GM12878 (cell line): ENCODE measurements around the gene AKR1B1. TPM values are rescaled to one million over a fixed set of nuclear protein-coding genes. Genes with fewer than 3 reads are reported as not detected.

ENCODE experiments used
- ATAC-seq: fragments of 200-7000 bp; cut with Tn5 transposase; 3 replicates; pipeline ENCODE4 v1.9.1; 2020; ENCODE audit warnings: mild to moderate bottlenecking, moderate library complexity
- BruUV-seq: library from RNA; stranded (reverse); fragments of 400-500 nt; replicated peaks from 2 replicates; lab custom pipeline; 2021; lab: Mats Ljungman, UMichigan
- CTCF ChIA-PET: fragments of 300-600 bp; sonication (Branson Sonifier 250); formaldehyde crosslinking; extraction: SDS; loops from one replicate; lab custom pipeline; 2021; ENCODE audit warnings: inconsistent platforms; lab: Yijun Ruan, JAX
- POLR2A ChIA-PET: fragments of 350-600 bp; formaldehyde crosslinking; extraction: SDS; loops from one replicate; lab custom pipeline; 2021; ENCODE audit warnings: inconsistent platforms; lab: Charles Lee
- RAD21 ChIA-PET: fragments of 300-600 bp; sonication (Branson Sonifier 250); formaldehyde crosslinking; loops from one replicate; lab custom pipeline; 2023; ENCODE audit warnings: antibody characterized with exemption; ENCODE audit not compliant: unreplicated experiment; lab: Charles Lee
- SMC1A ChIA-PET: fragments of 300-600 bp; sonication (Branson Sonifier 250); formaldehyde crosslinking; loops from one replicate; lab custom pipeline; 2023; ENCODE audit not compliant: unreplicated experiment, uncharacterized antibody; lab: Charles Lee
- DNase-seq: peaks from one replicate; pipeline ENCODE4 v3.0.0-alpha.2; 2011; ENCODE audit warnings: low read depth, low spot score
- FAIRE-seq: peaks from 3 replicates; lab custom pipeline; 2011; peaks lifted over from hg19 to GRCh38; lab: Jason Lieb, UNC
- H2AFZ ChIP-seq: 2 replicates; pipeline ENCODE4 v1.6.0; 2011; ENCODE audit warnings: low read depth, low read length, control low read depth; ENCODE audit not compliant: control insufficient read depth
- H3K27ac ChIP-seq: 2 replicates; pipeline ENCODE4 v1.5.1; 2011; ENCODE audit warnings: control low read depth; ENCODE audit not compliant: control insufficient read depth, insufficient read depth
- H3K27me3 ChIP-seq, 2 experiments: replicated peaks in 1 of 2; 2 replicates each; pipeline versions ENCODE4 v1.6.0 to v1.6.1; 2011; ENCODE audit warnings: low read length in 1 of 2; ENCODE audit not compliant: control insufficient read depth in 2 of 2, insufficient read depth in 2 of 2
- H3K36me3 ChIP-seq, 2 experiments: 2 replicates each; pipeline ENCODE4 v1.5.1; 2011; ENCODE audit warnings: low read length in 1 of 2; ENCODE audit not compliant: control insufficient read depth in 2 of 2, insufficient read depth in 2 of 2
- H3K4me1 ChIP-seq: 2 replicates; pipeline ENCODE4 v1.6.1; 2011; ENCODE audit warnings: mild to moderate bottlenecking, low read length, moderate library complexity, mixed read lengths; ENCODE audit not compliant: control insufficient read depth, insufficient read depth
- H3K4me2 ChIP-seq: 2 replicates; pipeline ENCODE4 v1.6.0; 2011; ENCODE audit warnings: control low read depth; ENCODE audit not compliant: control insufficient read depth, insufficient read depth
- H3K4me3 ChIP-seq: fragments of 200-600 bp; sonication (generic); 2 replicates; pipeline ENCODE4 v1.5.1; 2016
- H3K79me2 ChIP-seq: 2 replicates; pipeline ENCODE4 v1.6.0; 2011; ENCODE audit warnings: low read length; ENCODE audit not compliant: control insufficient read depth, insufficient read depth
- H3K9ac ChIP-seq: 2 replicates; pipeline ENCODE4 v1.8.0; 2011; ENCODE audit warnings: low read length, control low read depth, mixed read lengths; ENCODE audit not compliant: control insufficient read depth, insufficient read depth
- H3K9me3 ChIP-seq: replicated peaks from 3 replicates; pipeline ENCODE4 v1.5.1; 2011; ENCODE audit warnings: mild to moderate bottlenecking, low read length; ENCODE audit not compliant: control insufficient read depth, insufficient read depth
- H4K20me1 ChIP-seq: 2 replicates; pipeline ENCODE4 v1.6.0; 2011; ENCODE audit not compliant: control insufficient read depth, insufficient read depth
- CTCF ChIP-seq, 3 experiments: IDR thresholded peaks in 2 of 3; conservative IDR thresholded peaks in 1 of 3; 2 replicates each; pipeline ENCODE4 v1.5.1; 2011; ENCODE audit warnings: low read depth in 3 of 3, low read length in 3 of 3, mild to moderate bottlenecking in 3 of 3, control low read depth in 2 of 3, moderate library complexity in 2 of 3, inconsistent platforms in 1 of 3, mixed read lengths in 1 of 3; ENCODE audit not compliant: control insufficient read depth in 2 of 3, insufficient read depth in 1 of 3; ENCODE audit errors: extremely low read depth in 1 of 3
- FOXK2 ChIP-seq: fragments of 450-650 bp; IDR thresholded peaks from 2 replicates; pipeline ENCODE4 v1.6.1; 2017; ENCODE audit warnings: mild to moderate bottlenecking, moderate library complexity
- JUNB ChIP-seq: IDR thresholded peaks from 2 replicates; pipeline ENCODE4 v1.6.1; 2016; ENCODE audit warnings: antibody characterized with exemption, mild to moderate bottlenecking
- MEF2A ChIP-seq: IDR thresholded peaks from 2 replicates; pipeline ENCODE4 v1.6.1; 2011; ENCODE audit warnings: low read depth, mild to moderate bottlenecking, low read length, moderate library complexity; ENCODE audit not compliant: insufficient read depth
- MYC ChIP-seq: IDR thresholded peaks from 2 replicates; pipeline ENCODE4 v1.6.1; 2011; ENCODE audit warnings: mild to moderate bottlenecking, low read length, moderate library complexity, inconsistent platforms; ENCODE audit not compliant: insufficient read depth, insufficient replicate concordance, insufficient read length, severe bottlenecking
- POU2F2 ChIP-seq: IDR thresholded peaks from 3 replicates; pipeline ENCODE4 v1.6.1; 2011; ENCODE audit warnings: low read depth, mild to moderate bottlenecking, low read length, borderline replicate concordance
- SIN3A ChIP-seq: IDR thresholded peaks from 2 replicates; pipeline ENCODE4 v1.6.1; 2012; ENCODE audit warnings: low read depth, low read length, improper control_type of control experiment
- SP1 ChIP-seq: IDR thresholded peaks from one replicate; pipeline ENCODE4 v1.6.1; 2011; ENCODE audit warnings: low read depth, low read length
- SREBF1 ChIP-seq: IDR thresholded peaks from 2 replicates; pipeline ENCODE4 v1.6.1; 2012; ENCODE audit warnings: mild to moderate bottlenecking, low read length
- WGBS: methylation state at CpG from one replicate; pipeline ENCODE4 v1.1.6; 2016; ENCODE audit warnings: low lambda C conversion rate; ENCODE audit not compliant: insufficient replicate concordance, insufficient coverage; ENCODE audit errors: missing lambda C conversion rate; 5-methylcytosine and 5-hydroxymethylcytosine counted together
- in situ Hi-C: fragments of 300-500 bp; cut with MboI; formaldehyde crosslinking; loops from 9 replicates; pipeline ENCODE4 v1.14.3; 2018; ENCODE audit warnings: mixed read lengths
- intact Hi-C: fragments of 100-400 bp; cut with micrococcal nuclease; formaldehyde crosslinking; loops from one replicate; pipeline ENCODE4 v1.14.2; 2022; ENCODE audit not compliant: unreplicated experiment
- polyA plus RNA-seq, 11 experiments: library from polyadenylated mRNA; depleted of rRNA in 4 of 11; unstranded in 6 of 11; stranded (reverse) in 5 of 11; fragments of >200 nt; fragmentation: Nextera tagmentation in 4 of 11; fragmentation: Illumina TruSeq in 1 of 11; extraction: Ambion mirVana in 4 of 11; extraction: Trizol in 1 of 11; gene quantifications; 1 replicate in 1 of 11; 2 replicates in 10 of 11; pipeline versions ENCODE4 v1.2.1 to v1.2.3, GENCODE V29; 2011 to 2016; ENCODE audit warnings: inconsistent platforms in 2 of 11, missing spikeins in 2 of 11, low read depth in 1 of 11
- total RNA-seq, 4 experiments: library from RNA; depleted of rRNA in 3 of 4; stranded (reverse); fragments of >200 nt in 3 of 4; fragmentation: Illumina TruSeq in 1 of 4; extraction: Trizol in 1 of 4; gene quantifications; 2 replicates each; pipeline versions ENCODE4 v1.2.1 to v1.2.3, GENCODE V29; 2013 to 2021

Gene AKR1B1
- total and polyA plus RNA-seq, 10 of the 15 experiments (the other 5 are each of a cell fraction or from before 2014, with no cell fraction given): 40.4 to 252 (median 156) TPM

GRCh38 chr7:134452991-134453473, 5.9 kb downstream of the AKR1B1 start:
- FAIRE-seq (no peak), DNase-seq (no peak)

More at GRCh38 chr7:134452991-134453473, 5.9 kb downstream of the AKR1B1 start:
- Histone ChIP-seq H4K20me1 (no peaks in the 10 kb centered on the region), H3K9ac (no peak overlapping the region), H3K36me3 (peaks cover 0 to 10% of the 10 kb centered on the region in 2 experiments; a peak in 3 of 4 replicates), H3K4me1 (peaks cover 12% of the 10 kb centered on the region; the same call in 1 of the 2 replicates), H3K4me2 (no peak overlapping the region), H3K4me3 (no peak overlapping the region), H2AFZ (no peak overlapping the region), H3K79me2 (peaks cover 4% of the 10 kb centered on the region), H3K27ac (no peak overlapping the region), H3K27me3 (no peaks in the 10 kb centered on the region), H3K9me3 (no peaks in the 10 kb centered on the region)
- BruUV-seq: no TSS peak
- in situ Hi-C loops (no loop called here), intact Hi-C loops (no loop called here)
- RAD21 ChIA-PET: no interaction called here
- no peak for ATAC-seq
- WGBS: 89% methylated on average over 7 of the region's 7 CpGs
- SMC1A ChIA-PET: interaction anchor here (1.2 to 2.0 kb wide), 2 partner anchors 20 to 95 kb away, joined by 5 to 7 read pairs; no protein-coding TSS in a partner anchor
- POLR2A ChIA-PET: interaction anchor here (0.6 kb wide), 1 partner anchor 131 kb away, joined by 3 read pairs; no protein-coding TSS in a partner anchor
- no peak for TF ChIP-seq JUNB
- TF ChIP-seq CTCF (IDR thresholded peaks at IDR 0.05 in 2 of 3, conservative IDR thresholded peaks at IDR 0.05 in 1 of 3; ENCODE audit: control insufficient read depth in 2 of 3, extremely low read depth in 1 of 3, insufficient read depth in 1 of 3, low read depth in 3 of 3, low read length in 3 of 3): no peak
- no peak for TF ChIP-seq SREBF1
- no peak for TF ChIP-seq SP1
- TF ChIP-seq SIN3A: no peak
- TF ChIP-seq FOXK2: no peak
- no peak for TF ChIP-seq POU2F2
- TF ChIP-seq MYC: no peak
- no peak for TF ChIP-seq MEF2A
- CTCF ChIA-PET: interaction anchor here (0.6 to 2.3 kb wide), 3 partner anchors 20 to 1870 kb away, joined by 3 to 11 read pairs (median 3); no protein-coding TSS in a partner anchor
